Fibroblast of lung (primary cell): ENCODE data around the gene CIB2. TPM values are rescaled to one million over a fixed set of nuclear protein-coding genes. Genes with fewer than 3 reads are reported as not detected.
A peak's percentile ranks its signal among the peaks of the same experiment; 100 is the strongest.

Experiments
- DNase-seq, 2 donors: peaks; one replicate each; pipeline versions ENCODE4 v3.0.0 to v3.0.0-alpha.2; 2010; ENCODE audit warnings: low read depth in 2 of 2
- H2AFZ ChIP-seq: 2 replicates; pipeline ENCODE4 v1.5.1; 2012; ENCODE audit warnings: low read length, control low read depth, inconsistent platforms
- H3K27ac ChIP-seq: 2 replicates; pipeline ENCODE4 v1.5.1; 2011; ENCODE audit warnings: low read length, control low read depth; ENCODE audit not compliant: insufficient read depth
- H3K27me3 ChIP-seq: 2 replicates; pipeline ENCODE4 v1.5.1; 2011; ENCODE audit warnings: mild to moderate bottlenecking, low read length; ENCODE audit not compliant: control insufficient read depth, insufficient read depth
- H3K36me3 ChIP-seq: 2 replicates; pipeline ENCODE4 v1.5.1; 2011; ENCODE audit warnings: low read length; ENCODE audit not compliant: control insufficient read depth, insufficient read depth
- H3K4me1 ChIP-seq: 2 replicates; pipeline ENCODE4 v1.5.1; 2011; ENCODE audit warnings: low read length; ENCODE audit not compliant: control insufficient read depth, insufficient read depth; ENCODE audit errors: extremely low read depth
- H3K4me2 ChIP-seq: 2 replicates; pipeline ENCODE4 v1.5.1; 2011; ENCODE audit warnings: low read length, control low read depth; ENCODE audit not compliant: insufficient read depth; ENCODE audit errors: extremely low read depth
- H3K4me3 ChIP-seq, 4 experiments: fragments of 200-600 bp in 1 of 4; sonication (generic) in 1 of 4; replicated peaks in 1 of 4; 2 replicates each; pipeline ENCODE4 v1.5.1; 2011 to 2016; ENCODE audit warnings: low read length in 4 of 4, low read depth in 3 of 4, mild to moderate bottlenecking in 3 of 4, control low read depth in 2 of 4, inconsistent platforms in 1 of 4, mixed read lengths in 1 of 4; ENCODE audit not compliant: insufficient read depth in 1 of 4; ENCODE audit errors: control extremely low read depth in 1 of 4
- H3K79me2 ChIP-seq: 2 replicates; pipeline ENCODE4 v1.5.1; 2012; ENCODE audit warnings: mild to moderate bottlenecking, low read length, inconsistent platforms; ENCODE audit not compliant: control insufficient read depth, insufficient read depth
- H3K9ac ChIP-seq: 2 replicates; pipeline ENCODE4 v1.5.1; 2011; ENCODE audit warnings: mild to moderate bottlenecking, low read length, control low read depth; ENCODE audit not compliant: insufficient read depth
- H3K9me3 ChIP-seq: 2 replicates; pipeline ENCODE4 v1.5.1; 2012; ENCODE audit warnings: low read depth, low read length; ENCODE audit not compliant: control insufficient read depth, insufficient read depth
- H4K20me1 ChIP-seq: 2 replicates; pipeline ENCODE4 v1.5.1; 2011; ENCODE audit warnings: low read length; ENCODE audit not compliant: control insufficient read depth, insufficient read depth; ENCODE audit errors: extremely low read depth
- CTCF ChIP-seq, 2 donors: IDR thresholded peaks in 1 of 2; conservative IDR thresholded peaks in 1 of 2; 1 replicate in 1 of 2; 2 replicates in 1 of 2; pipeline ENCODE4 v1.5.1; 2011 to 2012; ENCODE audit warnings: low read length in 2 of 2, control low read depth in 1 of 2, inconsistent platforms in 1 of 2, low read depth in 1 of 2, mild to moderate bottlenecking in 1 of 2
- EZH2 ChIP-seq: IDR thresholded peaks from 2 replicates; pipeline ENCODE4 v1.5.1; 2012; ENCODE audit warnings: low read length, control low read depth, mild to moderate bottlenecking; ENCODE audit errors: missing control alignments
- polyA plus RNA-seq, 2 donors: library from polyadenylated mRNA; depleted of rRNA in 1 of 2; stranded (reverse) in 1 of 2; unstranded in 1 of 2; fragments of >200 nt; gene quantifications; 2 replicates each; pipeline ENCODE4 v1.2.1, GENCODE V29; 2011 to 2012; ENCODE audit warnings: missing spikeins in 1 of 2
- total RNA-seq: library from RNA; depleted of rRNA; stranded (reverse); fragments of >200 nt; gene quantifications from 2 replicates; pipeline ENCODE4 v1.2.1, GENCODE V29; 2014

The CIB2 gene
- total and polyA plus RNA-seq, 2 donors (not counting 1 experiment from before 2014, with no cell fraction given), result 3.1 to 4.2 TPM

- TF ChIP-seq EZH2, result no peak
- H3K9me3 ChIP-seq, result no peaks in the 10 kb centered on the region
- H3K79me2 ChIP-seq, result peaks cover 15% of the 10 kb centered on the region
- H3K27me3 ChIP-seq, result no peaks in the 10 kb centered on the region
- H3K27ac ChIP-seq, result peak overlapping the region; percentile 52
- H4K20me1 ChIP-seq, result no peaks in the 10 kb centered on the region
- H3K4me3 ChIP-seq, result peak overlapping the region; percentile 73 to 89 (median 82)
- DNase-seq, result peak in 1 of 2 donors; percentile 11
- peak overlapping the region; percentile 78 for H3K9ac ChIP-seq
- no peaks in the 10 kb centered on the region for H3K4me1 ChIP-seq
- H2AFZ ChIP-seq, result peak overlapping the region; percentile 61
- H3K4me2 ChIP-seq, result peak overlapping the region; percentile 96
- H3K36me3 ChIP-seq, result no peaks in the 10 kb centered on the region
Measured at GRCh38 chr15:78149805-78150751, 18.8 kb upstream of the CIB2 start.

GRCh38 chr15:78149068-78149804, 18.0 kb upstream of the CIB2 start, which contains the start of gene IDH3A:
IDH3A (plus strand) TSS chr15:78149362; CDS start chr15:78149404, 42 bp downstream.
- H2AFZ ChIP-seq, result peak within 1 kb of the TSS; percentile 68
- TF ChIP-seq CTCF (conservative IDR thresholded peaks at IDR 0.05 in 1 of 2, IDR thresholded peaks at IDR 0.05 in 1 of 2; ENCODE audit: low read depth in 1 of 2, low read length in 2 of 2) (no peak), EZH2 (no peak)
- H3K27me3 ChIP-seq, result no peaks in the 10 kb centered on the region
- H3K27ac ChIP-seq, result peak within 1 kb of the TSS; percentile 85
- no peaks in the 10 kb centered on the region for H3K9me3 ChIP-seq
- peak within 1 kb of the TSS; percentile 81 to 89 (median 82) for H3K4me3 ChIP-seq
- H3K4me1 ChIP-seq, result no peaks in the 10 kb centered on the region
- peaks cover 15% of the 10 kb centered on the region for H3K79me2 ChIP-seq
- peak; percentile 89 to 95 for DNase-seq
- H4K20me1 ChIP-seq, result no peaks in the 10 kb centered on the region
- peak within 1 kb of the TSS; percentile 96 for H3K4me2 ChIP-seq
- peak within 1 kb of the TSS; percentile 78 for H3K9ac ChIP-seq
- H3K36me3 ChIP-seq, result no peaks in the 10 kb centered on the region

GRCh38 chr15:78148392-78149067, 17.3 kb upstream of the CIB2 start:
- peaks cover 15% of the 10 kb centered on the region for H3K79me2 ChIP-seq

More at GRCh38 chr15:78148392-78149067, 17.3 kb upstream of the CIB2 start:
- H4K20me1 ChIP-seq, result no peaks in the 10 kb centered on the region
- H2AFZ ChIP-seq, result peak overlapping the region; percentile 68
- DNase-seq, result peak in 1 of 2 donors; percentile 48
- H3K9me3 ChIP-seq, result no peaks in the 10 kb centered on the region
- H3K4me3 ChIP-seq, result peak overlapping the region; percentile 70 to 89 (median 82)
- H3K27ac ChIP-seq, result peak overlapping the region; percentile 85
- peak overlapping the region; percentile 69 for H3K9ac ChIP-seq
- no peaks in the 10 kb centered on the region for H3K36me3 ChIP-seq
- TF ChIP-seq CTCF (conservative IDR thresholded peaks at IDR 0.05 in 1 of 2, IDR thresholded peaks at IDR 0.05 in 1 of 2; ENCODE audit: low read depth in 1 of 2, low read length in 2 of 2), result no peak
- TF ChIP-seq EZH2, result no peak
- peak overlapping the region; percentile 80 for H3K4me2 ChIP-seq
- no peaks in the 10 kb centered on the region for H3K4me1 ChIP-seq
- H3K27me3 ChIP-seq, result no peaks in the 10 kb centered on the region
